Measurements from ENCODE around the gene ERBB2.

Gene ERBB2

GRCh38 chr17:39774047-39774446 lies 74.2 kb downstream of the ERBB2 start:
- DNase-seq (ENCODE audit: extremely low spot score, insufficient read length, low read depth) (no peak), FAIRE-seq (no peak)

DNA sequence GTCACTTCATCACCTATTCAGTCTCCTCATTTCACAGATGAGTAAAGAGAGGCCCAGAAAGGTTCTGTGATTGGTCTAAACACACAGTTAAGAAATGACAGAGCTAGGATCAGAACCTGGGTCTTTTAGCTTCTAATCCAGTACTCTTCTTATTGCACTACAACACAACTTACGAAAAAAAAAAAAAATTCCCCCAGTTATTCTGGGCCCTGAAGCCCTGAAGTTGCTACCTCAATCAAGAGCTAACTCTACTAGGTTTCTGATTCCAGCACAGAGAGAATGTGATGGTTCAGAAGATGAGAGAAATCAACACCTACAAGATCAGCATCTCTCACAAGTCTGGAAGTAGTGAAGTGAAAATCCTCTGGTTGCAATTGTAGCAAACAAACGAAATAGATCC lies 75.2 kb downstream of the ERBB2 start:
- FAIRE-seq (peak; percentile 92), DNase-seq (ENCODE audit: extremely low spot score, insufficient read length, low read depth) (no peak)

DNA sequence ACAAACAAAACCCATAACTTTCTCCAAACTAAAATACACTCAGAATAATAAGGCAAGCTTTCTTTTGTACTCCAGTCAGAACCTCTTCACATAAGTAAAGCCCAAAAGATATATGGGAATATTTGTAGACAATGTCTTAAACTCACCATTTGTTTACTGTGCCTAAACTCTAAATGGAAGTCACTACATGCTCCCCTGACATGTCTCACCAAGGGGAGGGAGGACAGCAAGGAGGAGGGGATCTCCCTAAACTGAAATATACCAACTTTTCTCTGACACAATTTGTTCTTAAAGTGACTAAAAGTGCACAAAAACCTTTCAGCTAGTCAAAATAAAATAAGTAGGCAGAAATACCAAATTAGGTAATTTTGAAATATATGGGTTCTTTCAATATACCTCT lies 76.4 kb downstream of the ERBB2 start:
- FAIRE-seq, result peak; percentile 80
- DNase-seq (ENCODE audit: extremely low spot score, insufficient read length, low read depth), result no peak

- DNase-seq (ENCODE audit: extremely low spot score, insufficient read length, low read depth) (no peak), FAIRE-seq (peak; percentile 95)
Measured at GRCh38 chr17:39777534-39778365, 77.9 kb downstream of the ERBB2 start.

All from GM18507 (cell line).